HepG2 (cell line): ENCODE results near the gene TMEM253. TPM values are rescaled to one million over a fixed set of nuclear protein-coding genes. Genes with fewer than 3 reads are reported as not detected.

ENCODE experiments used
- BRCA1 ChIP-seq: sonication (generic); formaldehyde crosslinking; IDR thresholded peaks from 2 replicates; pipeline ENCODE4 v1.4.0; 2020; ENCODE audit warnings: missing genetic modification reagents
- DZIP1 ChIP-seq: sonication (generic); formaldehyde crosslinking; IDR thresholded peaks from 2 replicates; pipeline ENCODE4 v1.5.0; 2020; ENCODE audit warnings: mild to moderate bottlenecking, missing genetic modification reagents
- E2F2 ChIP-seq: sonication (generic); formaldehyde crosslinking; IDR thresholded peaks from 2 replicates; pipeline ENCODE4 v1.4.0; 2020; ENCODE audit warnings: missing genetic modification reagents, borderline replicate concordance
- ELF3 ChIP-seq: IDR thresholded peaks from 2 replicates; pipeline ENCODE4 v1.6.1; 2016; ENCODE audit warnings: missing genetic modification reagents, missing compliant biosample characterization
- GTF3A ChIP-seq: sonication (generic); formaldehyde crosslinking; conservative IDR thresholded peaks from 2 replicates; pipeline ENCODE4 v1.4.0; 2020; ENCODE audit warnings: mild to moderate bottlenecking, missing genetic modification reagents
- HOXA3 ChIP-seq: sonication (generic); formaldehyde crosslinking; IDR thresholded peaks from 2 replicates; pipeline ENCODE4 v1.5.0; 2020; ENCODE audit warnings: missing genetic modification reagents
- HOXA9 ChIP-seq: sonication (generic); formaldehyde crosslinking; IDR thresholded peaks from 2 replicates; pipeline ENCODE4 v1.8.1; 2022; ENCODE audit warnings: missing genetic modification reagents, mild to moderate bottlenecking, moderate library complexity, borderline replicate concordance
- IKZF1 ChIP-seq: fragments of 450-650 bp; IDR thresholded peaks from 2 replicates; pipeline ENCODE4 v1.7.1; 2016
- MBNL3 ChIP-seq: fragments of 250-450 bp; sonication (Bioruptor Pico); conservative IDR thresholded peaks from 2 replicates; pipeline ENCODE4 v1.8.0; 2022; ENCODE audit warnings: mild to moderate bottlenecking, inconsistent platforms
- MEF2D ChIP-seq: sonication (generic); formaldehyde crosslinking; IDR thresholded peaks from 2 replicates; pipeline ENCODE4 v1.5.1; 2020; ENCODE audit warnings: mild to moderate bottlenecking, missing genetic modification reagents
- NCOR1 ChIP-seq: fragments of 200-600 bp; sonication (generic); IDR thresholded peaks from 2 replicates; pipeline ENCODE4 v1.7.0; 2017; ENCODE audit warnings: antibody characterized with exemption, low read length, borderline replicate concordance
- RBM22 ChIP-seq: fragments of 200-400 bp; formaldehyde crosslinking; optimal IDR thresholded peaks from 2 replicates; pipeline ENCODE3; 2017; ENCODE audit warnings: mild to moderate bottlenecking, low read length, moderate library complexity
- SPEN ChIP-seq: sonication (generic); formaldehyde crosslinking; IDR thresholded peaks from 2 replicates; pipeline ENCODE4 v1.5.1; 2020; ENCODE audit warnings: low read depth, mild to moderate bottlenecking, missing genetic modification reagents
- ZC3H13 ChIP-seq: sonication (generic); formaldehyde crosslinking; IDR thresholded peaks from 2 replicates; pipeline ENCODE4 v1.8.1; 2023; ENCODE audit warnings: mild to moderate bottlenecking, missing genetic modification reagents, moderate library complexity
- ZFP37 ChIP-seq: sonication (generic); formaldehyde crosslinking; IDR thresholded peaks from 2 replicates; pipeline ENCODE4 v1.4.0; 2020; ENCODE audit warnings: missing genetic modification reagents, borderline replicate concordance
- ZNF143 ChIP-seq: sonication (generic); formaldehyde crosslinking; IDR thresholded peaks from 2 replicates; pipeline ENCODE4 v1.4.0; 2020; ENCODE audit warnings: missing genetic modification reagents
- ZNF329 ChIP-seq: sonication (generic); formaldehyde crosslinking; IDR thresholded peaks from 2 replicates; pipeline ENCODE4 v1.9.0; 2021; ENCODE audit warnings: low read depth, mild to moderate bottlenecking, missing genetic modification reagents
- ZNF776 ChIP-seq: sonication (generic); formaldehyde crosslinking; IDR thresholded peaks from 2 replicates; pipeline ENCODE4 v1.4.0; 2020; ENCODE audit warnings: mild to moderate bottlenecking, missing genetic modification reagents
- ZSCAN31 ChIP-seq: sonication (generic); formaldehyde crosslinking; IDR thresholded peaks from 2 replicates; pipeline ENCODE4 v1.5.0; 2020; ENCODE audit warnings: low read depth, mild to moderate bottlenecking, missing genetic modification reagents
- polyA plus RNA-seq, 8 experiments: library from polyadenylated mRNA; depleted of rRNA in 3 of 8; stranded (reverse) in 7 of 8; unstranded in 1 of 8; fragments of >200 nt; fragmentation: Illumina TruSeq in 4 of 8; extraction: Trizol in 4 of 8; gene quantifications; 2 replicates each; pipeline versions ENCODE4 v1.2.1 to v1.2.3, GENCODE V29; 2011 to 2016; ENCODE audit warnings: low read depth in 4 of 8, missing spikeins in 1 of 8, mixed read lengths in 1 of 8; ENCODE audit not compliant: insufficient read depth in 1 of 8
- total RNA-seq, 5 experiments: library from RNA; depleted of rRNA; stranded (reverse); fragments of >200 nt; fragmentation: Illumina TruSeq; extraction: Trizol; gene quantifications; 2 replicates each; pipeline ENCODE4 v1.2.3, GENCODE V29; 2016; ENCODE audit warnings: low read depth in 1 of 5
- TF ChIP-seq, protein P1 (sequence below): sonication (generic); formaldehyde crosslinking; IDR thresholded peaks from 2 replicates; pipeline ENCODE4 v1.4.0; 2020; ENCODE audit warnings: missing genetic modification reagents
- TF ChIP-seq, protein P2 (sequence below): sonication (generic); formaldehyde crosslinking; IDR thresholded peaks from 2 replicates; pipeline ENCODE4 v1.4.0; 2020; ENCODE audit warnings: missing genetic modification reagents
- TF ChIP-seq, protein P3 (sequence below): IDR thresholded peaks from 2 replicates; pipeline ENCODE4 v1.6.1; 2016; ENCODE audit warnings: control low read depth
- TF ChIP-seq, protein P4 (sequence below): sonication (generic); formaldehyde crosslinking; IDR thresholded peaks from 2 replicates; pipeline ENCODE4 v1.4.0; 2020; ENCODE audit warnings: mild to moderate bottlenecking, missing genetic modification reagents

TMEM253 gene
- total and polyA plus RNA-seq, 2 of the 13 experiments (the other 11 are each of a cell fraction or from before 2014, with no cell fraction given) = 0.29 to 0.45 TPM

- TF ChIP-seq E2F2 (CRISPR knock-in tag) (no peak), ZFP37 (CRISPR knock-in tag) (no peak), HOXA9 (no peak), DZIP1 (CRISPR knock-in tag) (no peak), ZNF776 (0 out of 2 replicates have a peak, but pooled peaks have one; percentile 45), NCOR1 (no peak), SPEN (CRISPR knock-in tag) (peak; percentile 45; the same call in 1 of the 2 replicates), ZNF329 (no peak), ZNF143 (CRISPR knock-in tag) (no peak), ZSCAN31 (CRISPR knock-in tag) (0 out of 2 replicates have a peak, but pooled peaks have one; percentile 34), RBM22 (peak; percentile 61), BRCA1 (no peak), MBNL3 (CRISPR knock-in tag) (no peak), ZC3H13 (CRISPR knock-in tag) (0 out of 2 replicates have a peak, but pooled peaks have one; percentile 33), IKZF1 (no peak), HOXA3 (no peak), ELF3 (CRISPR knock-in tag) (no peak), GTF3A (CRISPR knock-in tag) (no peak), MEF2D (CRISPR knock-in tag) (no peak)
- TF ChIP-seq, protein P1, sequence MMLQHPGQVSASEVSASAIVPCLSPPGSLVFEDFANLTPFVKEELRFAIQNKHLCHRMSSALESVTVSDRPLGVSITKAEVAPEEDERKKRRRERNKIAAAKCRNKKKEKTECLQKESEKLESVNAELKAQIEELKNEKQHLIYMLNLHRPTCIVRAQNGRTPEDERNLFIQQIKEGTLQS (CRISPR knock-in tag) = no peak
- TF ChIP-seq, protein P2, sequence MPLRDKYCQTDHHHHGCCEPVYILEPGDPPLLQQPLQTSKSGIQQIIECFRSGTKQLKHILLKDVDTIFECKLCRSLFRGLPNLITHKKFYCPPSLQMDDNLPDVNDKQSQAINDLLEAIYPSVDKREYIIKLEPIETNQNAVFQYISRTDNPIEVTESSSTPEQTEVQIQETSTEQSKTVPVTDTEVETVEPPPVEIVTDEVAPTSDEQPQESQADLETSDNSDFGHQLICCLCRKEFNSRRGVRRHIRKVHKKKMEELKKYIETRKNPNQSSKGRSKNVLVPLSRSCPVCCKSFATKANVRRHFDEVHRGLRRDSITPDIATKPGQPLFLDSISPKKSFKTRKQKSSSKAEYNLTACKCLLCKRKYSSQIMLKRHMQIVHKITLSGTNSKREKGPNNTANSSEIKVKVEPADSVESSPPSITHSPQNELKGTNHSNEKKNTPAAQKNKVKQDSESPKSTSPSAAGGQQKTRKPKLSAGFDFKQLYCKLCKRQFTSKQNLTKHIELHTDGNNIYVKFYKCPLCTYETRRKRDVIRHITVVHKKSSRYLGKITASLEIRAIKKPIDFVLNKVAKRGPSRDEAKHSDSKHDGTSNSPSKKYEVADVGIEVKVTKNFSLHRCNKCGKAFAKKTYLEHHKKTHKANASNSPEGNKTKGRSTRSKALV (CRISPR knock-in tag) = no peak
- TF ChIP-seq, protein P3, sequence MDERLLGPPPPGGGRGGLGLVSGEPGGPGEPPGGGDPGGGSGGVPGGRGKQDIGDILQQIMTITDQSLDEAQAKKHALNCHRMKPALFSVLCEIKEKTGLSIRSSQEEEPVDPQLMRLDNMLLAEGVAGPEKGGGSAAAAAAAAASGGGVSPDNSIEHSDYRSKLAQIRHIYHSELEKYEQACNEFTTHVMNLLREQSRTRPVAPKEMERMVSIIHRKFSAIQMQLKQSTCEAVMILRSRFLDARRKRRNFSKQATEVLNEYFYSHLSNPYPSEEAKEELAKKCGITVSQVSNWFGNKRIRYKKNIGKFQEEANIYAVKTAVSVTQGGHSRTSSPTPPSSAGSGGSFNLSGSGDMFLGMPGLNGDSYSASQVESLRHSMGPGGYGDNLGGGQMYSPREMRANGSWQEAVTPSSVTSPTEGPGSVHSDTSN = no peak
- TF ChIP-seq, protein P4, sequence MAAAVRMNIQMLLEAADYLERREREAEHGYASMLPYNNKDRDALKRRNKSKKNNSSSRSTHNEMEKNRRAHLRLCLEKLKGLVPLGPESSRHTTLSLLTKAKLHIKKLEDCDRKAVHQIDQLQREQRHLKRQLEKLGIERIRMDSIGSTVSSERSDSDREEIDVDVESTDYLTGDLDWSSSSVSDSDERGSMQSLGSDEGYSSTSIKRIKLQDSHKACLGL (CRISPR knock-in tag) = no peak
Observed at GRCh38 chr14:21096978-21097635, 3.8 kb upstream of the TMEM253 start (continued).
